PC-9 (cell line): ENCODE measurements around the gene ARHGAP10. TPM values are rescaled to one million over a fixed set of nuclear protein-coding genes. Genes with fewer than 3 reads are reported as not detected.

Experiments used
- BruUV-seq: library from RNA; stranded (reverse); fragments of 400-500 nt; replicated peaks from 2 replicates; lab custom pipeline; 2021; lab: Mats Ljungman, UMichigan
- CTCF ChIA-PET: fragments of 300-600 bp; sonication (Branson Sonifier 250); formaldehyde crosslinking; loops from one replicate; lab custom pipeline; 2022; ENCODE audit warnings: antibody characterized with exemption; lab: Charles Lee
- POLR2A ChIA-PET: fragments of 300-600 bp; sonication (Branson Sonifier 250); formaldehyde crosslinking; loops from one replicate; lab custom pipeline; 2022; ENCODE audit warnings: antibody characterized with exemption; ENCODE audit not compliant: unreplicated experiment; lab: Charles Lee
- DNase-seq, 2 experiments: peaks; one replicate each; pipeline versions ENCODE4 v3.0.0 to v3.0.0-alpha.2; 2015 to 2022; ENCODE audit warnings: mixed read lengths in 1 of 2
- H2AFZ ChIP-seq: fragments of 200-600 bp; sonication (generic); 2 replicates; pipeline ENCODE4 v1.8.1; 2017; ENCODE audit warnings: antibody characterized with exemption
- H3F3A ChIP-seq: fragments of 200-600 bp; sonication (generic); 2 replicates; pipeline ENCODE4 v1.8.1; 2017; ENCODE audit warnings: antibody characterized with exemption, mild to moderate bottlenecking, low read depth; ENCODE audit not compliant: insufficient read depth
- H3K27ac ChIP-seq: fragments of 200-600 bp; sonication (generic); 2 replicates; pipeline ENCODE4 v1.6.1; 2016; ENCODE audit warnings: mixed run types
- H3K27me3 ChIP-seq: fragments of 200-600 bp; sonication (generic); 2 replicates; pipeline ENCODE4 v1.6.1; 2016; ENCODE audit warnings: low read depth, mixed run types; ENCODE audit not compliant: insufficient read depth
- H3K36me3 ChIP-seq: fragments of 200-600 bp; sonication (generic); 2 replicates; pipeline ENCODE4 v1.6.1; 2016; ENCODE audit warnings: low read depth, mixed run types
- H3K4me1 ChIP-seq: fragments of 200-600 bp; sonication (generic); replicated peaks from 2 replicates; pipeline ENCODE4 v1.6.1; 2016; ENCODE audit warnings: mixed run types; ENCODE audit not compliant: insufficient read depth
- H3K4me2 ChIP-seq: fragments of 200-600 bp; sonication (generic); 2 replicates; pipeline ENCODE4 v1.6.1; 2017; ENCODE audit warnings: mixed run types
- H3K4me3 ChIP-seq: fragments of 200-600 bp; sonication (generic); 2 replicates; pipeline ENCODE4 v1.6.1; 2016; ENCODE audit warnings: mixed run types
- H3K79me2 ChIP-seq: fragments of 200-600 bp; sonication (generic); 2 replicates; pipeline ENCODE4 v1.6.1; 2017; ENCODE audit warnings: low read depth, mixed run types
- H3K9me2 ChIP-seq: fragments of 200-600 bp; sonication (generic); 2 replicates; pipeline ENCODE4 v1.8.1; 2017; ENCODE audit warnings: mild to moderate bottlenecking; ENCODE audit not compliant: insufficient read depth
- H3K9me3 ChIP-seq: fragments of 200-600 bp; sonication (generic); 2 replicates; pipeline ENCODE4 v1.8.1; 2016; ENCODE audit warnings: low read depth; ENCODE audit not compliant: insufficient read depth
- H4K20me1 ChIP-seq: fragments of 200-600 bp; sonication (generic); 2 replicates; pipeline ENCODE4 v1.8.1; 2017; ENCODE audit not compliant: insufficient read depth
- CTCF ChIP-seq: fragments of 200-600 bp; sonication (generic); conservative IDR thresholded peaks from 2 replicates; pipeline ENCODE4 v1.6.1; 2017; ENCODE audit warnings: mixed run types, antibody characterized with exemption, mild to moderate bottlenecking, moderate library complexity
- EZH2 ChIP-seq: fragments of 200-600 bp; sonication (generic); IDR thresholded peaks from 2 replicates; pipeline ENCODE4 v1.8.0; 2017; ENCODE audit warnings: antibody characterized with exemption, low read depth
- intact Hi-C: fragments of 100-400 bp; cut with micrococcal nuclease; formaldehyde crosslinking; loops from one replicate; pipeline ENCODE4 v1.10.0; 2022; ENCODE audit not compliant: unreplicated experiment
- total RNA-seq: library from RNA; stranded (reverse); gene quantifications from 2 replicates; pipeline ENCODE4 v1.2.3, GENCODE V29; 2021

The ARHGAP10 gene
- total RNA-seq, 1 experiment from 2014 or later, result 27.5 TPM

GRCh38 chr4:147958057-147958456 is 226.2 kb downstream of the ARHGAP10 start:
- no TSS peak for BruUV-seq
- H3K79me2 ChIP-seq, result no peaks in the 10 kb centered on the region
- CTCF ChIA-PET, result no interaction called here
- intact Hi-C loops, result no loop called here
- POLR2A ChIA-PET, result no interaction called here
- peaks cover 3% of the 10 kb centered on the region; the same call in 1 of the 2 replicates for H3K36me3 ChIP-seq
- no peak for DNase-seq
- no peaks in the 10 kb centered on the region for H3F3A ChIP-seq
- H3K4me3 ChIP-seq, result no peak overlapping the region
- no peaks in the 10 kb centered on the region for H3K9me2 ChIP-seq
- H3K27me3 ChIP-seq, result no peaks in the 10 kb centered on the region
- TF ChIP-seq CTCF (no peak), EZH2 (no peak)
- no peak overlapping the region for H2AFZ ChIP-seq
- no peak overlapping the region for H3K27ac ChIP-seq
- no peaks in the 10 kb centered on the region for H4K20me1 ChIP-seq
- no peaks in the 10 kb centered on the region for H3K4me1 ChIP-seq
- no peak overlapping the region for H3K4me2 ChIP-seq
- no peaks in the 10 kb centered on the region for H3K9me3 ChIP-seq

- no peaks in the 10 kb centered on the region for H3K79me2 ChIP-seq
- H2AFZ ChIP-seq, result no peak overlapping the region
- no peaks in the 10 kb centered on the region for H3K27me3 ChIP-seq
- H3K9me3 ChIP-seq, result no peaks in the 10 kb centered on the region
- H4K20me1 ChIP-seq, result no peaks in the 10 kb centered on the region
- no peak overlapping the region for H3K4me2 ChIP-seq
- H3K4me3 ChIP-seq, result no peak overlapping the region
- H3K36me3 ChIP-seq, result peaks cover 3% of the 10 kb centered on the region; the same call in 1 of the 2 replicates
- BruUV-seq, result no TSS peak
- H3K9me2 ChIP-seq, result no peaks in the 10 kb centered on the region
- ChIA-PET CTCF (no interaction called here), POLR2A (no interaction called here)
- intact Hi-C loops, result no loop called here
- H3K4me1 ChIP-seq, result no peaks in the 10 kb centered on the region
- no peak for DNase-seq
- H3K27ac ChIP-seq, result no peak overlapping the region
- no peaks in the 10 kb centered on the region for H3F3A ChIP-seq
- no peak for TF ChIP-seq EZH2
These were observed 226.7 kb downstream of the ARHGAP10 start for GRCh38 chr4:147958489-147959065.

GRCh38 chr4:147960971-147961370 is 229.1 kb downstream of the ARHGAP10 start:
- H3K27me3 ChIP-seq, result no peaks in the 10 kb centered on the region
- intact Hi-C loops, result no loop called here
- no peaks in the 10 kb centered on the region for H3K36me3 ChIP-seq
- H3K4me3 ChIP-seq, result no peak overlapping the region
- no peak for DNase-seq
- H3K4me2 ChIP-seq, result no peak overlapping the region
- no peaks in the 10 kb centered on the region for H3K79me2 ChIP-seq
- no TSS peak for BruUV-seq
- no peaks in the 10 kb centered on the region for H3K4me1 ChIP-seq
- H3K27ac ChIP-seq, result no peak overlapping the region
- no peaks in the 10 kb centered on the region for H4K20me1 ChIP-seq
- H3K9me2 ChIP-seq, result no peaks in the 10 kb centered on the region
- ChIA-PET CTCF (no interaction called here), POLR2A (interaction anchor here (0.6 kb wide), 1 partner anchor 78 kb away, joined by 3 read pairs; no protein-coding TSS in a partner anchor)
- no peak overlapping the region for H2AFZ ChIP-seq
- TF ChIP-seq EZH2, result no peak
- no peak for TF ChIP-seq CTCF
- no peaks in the 10 kb centered on the region for H3K9me3 ChIP-seq
- no peaks in the 10 kb centered on the region for H3F3A ChIP-seq

- Histone ChIP-seq H3K36me3 (no peaks in the 10 kb centered on the region), H2AFZ (no peak overlapping the region), H3K4me1 (no peaks in the 10 kb centered on the region), H3K79me2 (no peaks in the 10 kb centered on the region), H3K27me3 (no peaks in the 10 kb centered on the region), H3F3A (no peaks in the 10 kb centered on the region), H3K4me2 (no peak overlapping the region), H4K20me1 (no peaks in the 10 kb centered on the region), H3K4me3 (no peak overlapping the region), H3K9me2 (no peaks in the 10 kb centered on the region), H3K9me3 (no peaks in the 10 kb centered on the region), H3K27ac (no peak overlapping the region)
- DNase-seq, result no peak
- no TSS peak for BruUV-seq
- intact Hi-C loops, result no loop called here
- TF ChIP-seq CTCF, result no peak
- no peak for TF ChIP-seq EZH2
- ChIA-PET CTCF (no interaction called here), POLR2A (no interaction called here)
These were observed 232.0 kb downstream of the ARHGAP10 start for GRCh38 chr4:147963839-147964238.
